Measurements from ENCODE around the gene PMP22.
"Not testable (repeated sequence)": the region's sequence is repeated elsewhere in the genome, so short reads cannot be mapped to it uniquely, and the experiment has no call there.

PMP22 gene

GRCh38 chr17:15255713-15256454 is 9.2 kb downstream of the PMP22 start:
- DNase-seq (ENCODE audit: low read depth), result no peak

GRCh38 chr17:15250135-15250860 is 14.8 kb downstream of the PMP22 start:
- no peak for DNase-seq (ENCODE audit: low read depth)

GRCh38 chr17:15249487-15249886 is 15.6 kb downstream of the PMP22 start:
- DNase-seq (ENCODE audit: low read depth), result no peak

- no peak for DNase-seq (ENCODE audit: low read depth)
These were observed 17.1 kb downstream of the PMP22 start for GRCh38 chr17:15247891-15248529.

- DNase-seq (ENCODE audit: low read depth), result no peak
These were observed 20.1 kb downstream of the PMP22 start for GRCh38 chr17:15245054-15245453.

GRCh38 chr17:15240644-15241043 is 24.5 kb downstream of the PMP22 start:
- DNase-seq (ENCODE audit: low read depth), result no peak

GRCh38 chr17:15239491-15239890 is 25.6 kb downstream of the PMP22 start:
- DNase-seq (ENCODE audit: low read depth), result no peak

GRCh38 chr17:15238676-15239422 is 26.3 kb downstream of the PMP22 start:
- DNase-seq (ENCODE audit: low read depth), result no peak

- DNase-seq (ENCODE audit: low read depth), result no peak
These were observed 27.1 kb downstream of the PMP22 start for GRCh38 chr17:15238057-15238456.

- no peak for DNase-seq (ENCODE audit: low read depth)
These were observed 28.1 kb downstream of the PMP22 start for GRCh38 chr17:15237106-15237425.

GRCh38 chr17:15236281-15237105 is 28.6 kb downstream of the PMP22 start:
- no peak for DNase-seq (ENCODE audit: low read depth)

- DNase-seq (ENCODE audit: low read depth), result no peak
These were observed 31.2 kb downstream of the PMP22 start for GRCh38 chr17:15233971-15234370.

- DNase-seq (ENCODE audit: low read depth), result no peak
These were observed 31.9 kb downstream of the PMP22 start for GRCh38 chr17:15233022-15233805.

GRCh38 chr17:15232517-15232915 is 32.6 kb downstream of the PMP22 start:
- DNase-seq (ENCODE audit: low read depth), result no peak

- DNase-seq (ENCODE audit: low read depth), result no peak
These were observed 33.1 kb downstream of the PMP22 start for GRCh38 chr17:15231851-15232516.

GRCh38 chr17:15230866-15231265 is 34.3 kb downstream of the PMP22 start:
- no peak for DNase-seq (ENCODE audit: low read depth)

- not testable (repeated sequence) for DNase-seq (ENCODE audit: low read depth)
These were observed 43.3 kb downstream of the PMP22 start for GRCh38 chr17:15221827-15222226.

- DNase-seq (ENCODE audit: low read depth), result no peak
These were observed 44.3 kb downstream of the PMP22 start for GRCh38 chr17:15220785-15221184.

- no peak for DNase-seq (ENCODE audit: low read depth)
These were observed 48.6 kb downstream of the PMP22 start for GRCh38 chr17:15216481-15216880.

GRCh38 chr17:15213381-15214087 is 51.6 kb downstream of the PMP22 start:
- no peak for DNase-seq (ENCODE audit: low read depth)

Measured in T-helper 22 cell (primary cell).